M059J (cell line): ENCODE measurements around the gene R3HDM2. TPM values are rescaled to one million over a fixed set of nuclear protein-coding genes. Genes with fewer than 3 reads are reported as not detected.
"Not testable (repeated sequence)": the region's sequence is repeated elsewhere in the genome, so short reads cannot be mapped to it uniquely, and the experiment has no call there.

Experiments used
- DNase-seq: peaks from one replicate; pipeline ENCODE4 v3.0.0-alpha.2; 2012; ENCODE audit warnings: low read depth
- total RNA-seq: library from RNA; depleted of rRNA; stranded (reverse); fragments of >200 nt; shearing (Covaris generic); gene quantifications from 2 replicates; pipeline ENCODE4 v1.2.3, GENCODE V29; 2014

The R3HDM2 gene
- total RNA-seq, 1 experiment from 2014 or later, result 16.4 TPM

DNA sequence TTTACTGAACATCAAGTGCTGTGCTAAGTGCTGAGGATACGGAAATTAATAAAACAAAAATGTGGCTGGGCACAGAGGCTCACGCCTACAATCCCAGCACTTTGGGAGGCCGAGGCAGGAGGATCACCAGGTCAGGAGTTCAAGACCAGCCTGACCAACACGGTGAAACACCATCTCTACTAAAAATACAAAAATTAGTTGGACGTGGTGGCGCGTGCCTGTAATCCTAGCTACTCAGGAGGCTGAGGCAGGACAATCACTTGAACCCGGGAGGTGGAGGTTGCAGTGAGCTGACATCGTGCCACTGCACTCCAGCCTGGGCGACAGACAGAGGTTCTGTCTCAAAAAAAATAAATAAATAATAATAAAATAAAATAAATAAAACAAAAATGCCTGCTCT is 3.9 kb downstream of the R3HDM2 start:
- not testable (repeated sequence) for DNase-seq

DNA sequence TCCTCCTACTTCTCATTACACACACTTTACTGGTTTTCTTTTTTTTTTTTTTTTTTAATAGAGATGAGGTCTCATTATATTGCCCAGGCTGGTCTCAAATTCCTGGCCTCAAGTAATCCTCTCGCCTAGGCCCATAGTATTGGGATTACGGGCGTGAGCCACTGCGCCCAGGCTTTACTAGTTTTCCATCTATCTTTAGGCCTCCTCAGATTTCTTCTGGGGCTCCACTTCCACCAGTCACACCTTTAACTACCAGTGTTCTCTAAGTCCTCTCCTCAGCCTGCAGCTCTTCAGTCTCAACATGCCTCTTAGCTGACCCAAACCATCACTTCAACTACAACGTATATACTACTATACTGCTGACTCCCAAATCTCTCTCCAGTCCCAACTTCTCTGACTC is 10.4 kb downstream of the R3HDM2 start:
- no peak for DNase-seq

- DNase-seq, result no peak
These were observed 11.3 kb downstream of the R3HDM2 start for GRCh38 chr12:57419495-57419894.

GRCh38 chr12:57418255-57418654 is 12.6 kb downstream of the R3HDM2 start:
- DNase-seq, result no peak

- DNase-seq, result peak; percentile 66
These were observed 14.5 kb downstream of the R3HDM2 start for GRCh38 chr12:57416039-57416996.

GRCh38 chr12:57415088-57415487 is 15.8 kb downstream of the R3HDM2 start:
- no peak for DNase-seq

DNA sequence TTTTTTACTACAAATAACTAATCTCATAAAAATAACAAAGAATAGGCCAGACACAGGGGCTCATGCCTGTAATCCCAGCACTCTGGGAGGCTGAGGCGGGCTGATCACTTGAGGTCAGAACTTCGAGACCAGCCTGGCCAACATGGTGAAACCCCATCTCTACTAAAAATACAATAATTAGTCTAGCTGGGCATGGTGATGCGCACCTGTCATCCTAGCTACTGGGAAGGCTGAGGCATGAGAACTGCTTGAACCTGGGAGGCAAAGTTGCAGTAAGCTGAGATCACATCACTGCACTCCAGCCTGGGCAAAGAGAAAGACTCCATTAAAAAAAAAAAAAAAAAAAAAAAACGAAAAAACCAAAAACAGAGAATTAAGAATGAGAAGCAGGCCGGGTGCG is 16.7 kb downstream of the R3HDM2 start:
- not testable (repeated sequence) for DNase-seq

GRCh38 chr12:57410534-57410933 is 20.3 kb downstream of the R3HDM2 start:
- DNase-seq, result no peak

- no peak for DNase-seq
These were observed 25.7 kb downstream of the R3HDM2 start for GRCh38 chr12:57404966-57405640.

DNA sequence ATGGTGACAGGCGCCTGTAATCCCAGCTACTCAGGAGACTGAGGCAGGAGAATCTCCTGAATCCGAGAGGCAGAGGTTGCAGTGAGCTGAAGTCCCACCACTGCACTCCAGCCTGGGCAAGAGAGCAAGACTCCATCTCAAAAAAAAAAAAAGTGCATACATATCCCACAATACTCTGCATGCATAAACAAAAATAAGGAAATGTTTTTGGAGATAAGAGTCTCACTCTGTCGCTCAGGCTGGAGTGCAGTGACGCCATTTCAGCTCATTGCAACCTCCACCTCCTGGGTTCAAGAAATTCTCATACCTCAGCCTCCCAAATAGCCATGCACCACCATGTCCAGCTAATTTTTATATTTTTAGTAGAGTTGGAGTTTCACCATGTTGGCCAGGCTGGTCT is 28.7 kb downstream of the R3HDM2 start:
- not testable (repeated sequence) for DNase-seq

DNA sequence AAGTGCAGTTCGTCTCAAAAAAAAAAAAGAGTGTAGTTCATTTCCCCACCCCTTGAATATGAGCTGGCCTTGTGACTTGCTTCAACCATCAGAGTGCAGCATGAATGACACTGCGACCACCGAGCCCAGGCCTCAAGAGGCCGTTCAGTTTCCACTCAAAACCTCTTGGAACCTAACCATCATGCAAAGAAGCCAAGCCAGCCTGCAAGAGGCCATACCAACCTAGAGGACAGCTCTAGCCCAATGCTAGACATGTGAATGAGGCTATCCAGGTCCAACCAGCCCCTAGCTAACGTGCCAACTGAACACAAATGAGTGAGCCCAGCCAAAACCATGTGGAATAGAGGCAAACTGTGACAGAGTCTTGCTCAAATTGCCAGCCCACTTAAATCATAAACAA is 29.7 kb downstream of the R3HDM2 start:
- DNase-seq, result no peak

GRCh38 chr12:57399718-57400463 is 31.0 kb downstream of the R3HDM2 start:
- peak; percentile 8 for DNase-seq

DNA sequence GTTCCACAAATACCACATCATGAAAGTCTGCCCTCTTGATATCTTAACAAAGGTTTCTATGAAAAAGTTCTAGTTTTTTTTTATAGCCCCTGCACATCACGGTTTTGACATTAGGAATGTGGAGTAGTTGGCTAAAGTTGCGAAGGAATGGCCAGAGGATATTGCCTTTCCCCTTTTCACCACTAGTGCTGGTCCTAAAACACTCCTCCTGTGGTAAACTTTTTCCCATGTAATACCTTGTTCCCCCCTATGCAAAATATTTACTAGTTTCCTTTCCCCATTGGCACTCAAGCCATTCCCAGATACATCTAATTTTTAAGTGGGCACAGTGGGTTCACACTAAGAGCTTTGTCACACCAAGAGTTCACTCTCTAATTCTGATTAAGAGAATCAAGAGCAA is 33.4 kb downstream of the R3HDM2 start:
- no peak for DNase-seq

GRCh38 chr12:57395121-57395520 is 35.7 kb downstream of the R3HDM2 start:
- no peak for DNase-seq

DNA sequence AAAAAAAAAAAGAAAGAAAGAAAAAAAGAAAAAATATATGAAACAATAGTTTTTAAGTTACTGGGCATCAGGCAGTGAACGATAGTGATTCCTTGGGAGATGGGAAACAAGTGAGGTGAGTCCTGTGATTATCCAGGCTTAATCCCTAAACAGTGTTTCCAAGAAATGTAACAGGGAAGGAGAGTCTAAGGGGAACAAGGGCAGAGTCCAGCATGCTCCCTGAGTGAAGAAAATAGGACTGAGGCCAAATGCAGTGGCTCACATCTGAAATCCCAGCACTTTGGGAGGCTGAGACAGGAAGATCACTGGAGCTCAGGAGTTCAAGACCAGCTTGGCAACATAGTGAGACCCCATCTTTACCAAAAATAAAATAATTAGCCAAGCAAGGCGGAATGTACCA is 40.7 kb downstream of the R3HDM2 start:
- DNase-seq, result no peak

- DNase-seq, result peak; percentile 87
These were observed 41.8 kb downstream of the R3HDM2 start for GRCh38 chr12:57389033-57389432.

GRCh38 chr12:57388425-57388824 is 42.4 kb downstream of the R3HDM2 start:
- DNase-seq, result no peak

GRCh38 chr12:57386187-57386720 is 44.6 kb downstream of the R3HDM2 start:
- no peak for DNase-seq

DNA sequence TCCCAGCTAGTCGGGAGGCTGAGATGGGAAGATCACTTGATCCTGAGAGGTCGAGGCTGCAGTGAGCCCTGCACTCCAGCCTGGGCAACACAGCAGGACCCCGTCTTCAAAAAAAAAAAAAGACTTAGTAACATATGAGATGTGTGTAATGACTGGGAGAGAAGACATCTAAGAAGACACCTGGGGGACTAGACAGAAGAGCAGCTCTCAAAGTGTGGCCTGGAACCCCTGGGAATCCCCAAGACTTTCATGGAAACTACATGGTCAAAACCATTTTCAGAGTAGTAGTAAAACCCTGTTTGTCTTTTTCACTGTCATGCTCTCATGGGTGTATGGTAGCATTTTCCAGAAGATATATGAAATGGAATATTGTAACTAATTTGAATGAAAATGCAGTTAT is 45.3 kb downstream of the R3HDM2 start:
- DNase-seq, result no peak

DNA sequence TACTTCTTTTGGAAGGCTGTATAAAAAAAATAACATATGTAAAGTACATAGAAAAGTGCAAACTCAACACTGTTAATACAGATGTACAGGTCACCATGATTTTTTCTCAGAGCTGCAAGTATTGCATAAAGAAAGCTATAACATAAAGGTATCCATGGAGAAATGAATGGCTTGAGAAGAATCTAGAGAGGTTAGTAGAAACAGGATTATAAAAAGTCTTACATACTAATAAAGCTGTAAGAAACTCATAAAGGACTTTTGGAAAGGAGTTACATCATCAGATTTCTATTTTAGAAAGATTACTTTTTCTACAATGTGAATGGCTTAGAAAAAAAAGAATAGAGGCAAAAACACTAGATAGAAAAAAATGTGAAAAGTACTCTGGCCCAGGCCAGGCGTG is 46.4 kb downstream of the R3HDM2 start:
- no peak for DNase-seq

DNA sequence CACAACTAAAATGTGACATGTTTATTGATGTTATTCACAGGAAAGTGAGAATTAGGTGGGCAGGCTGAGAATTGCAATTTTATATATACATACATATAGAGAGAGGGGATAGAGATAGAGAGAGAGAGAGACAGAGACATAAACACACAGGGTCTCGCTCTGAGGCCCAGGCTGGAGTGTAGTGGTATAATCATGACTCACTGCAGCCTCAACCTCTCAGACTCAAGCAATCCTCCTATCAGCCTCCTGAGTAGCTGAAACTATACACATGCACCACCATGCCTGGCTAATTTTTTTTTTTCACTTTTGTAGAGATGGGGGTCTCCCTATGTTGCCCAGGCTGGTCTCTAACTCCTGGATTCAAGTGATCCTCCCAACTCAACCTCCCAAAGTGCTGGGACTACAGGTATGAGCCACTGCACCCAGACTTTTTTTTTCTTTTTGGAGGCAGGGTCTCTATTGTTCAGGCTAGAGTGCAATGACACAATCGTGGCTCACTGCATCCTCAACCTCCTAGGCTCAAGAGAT is 49.1 kb downstream of the R3HDM2 start:
- peak; percentile 8 for DNase-seq

DNA sequence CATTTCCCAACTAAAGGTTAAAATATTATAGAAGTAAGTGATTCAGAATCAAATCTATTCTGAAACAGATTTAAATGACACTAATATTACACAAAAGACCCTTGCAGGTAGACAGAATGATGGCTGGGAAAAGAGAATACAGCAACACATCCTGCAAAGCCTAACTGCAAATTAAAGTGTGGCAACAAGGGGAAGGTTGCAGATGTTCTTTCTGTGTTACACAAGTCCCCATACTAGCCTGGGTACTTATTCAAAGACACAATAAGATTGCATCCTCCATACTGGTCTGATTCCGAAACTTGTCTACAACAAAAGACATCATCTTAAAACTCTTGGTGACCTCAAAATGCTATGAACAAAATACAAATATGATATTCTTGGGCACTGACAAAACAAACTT is 50.5 kb downstream of the R3HDM2 start:
- DNase-seq, result no peak
